Progenitor cell of endocrine pancreas (in vitro differentiated cells): ENCODE data around the gene TOP3B. TPM values are rescaled to one million over a fixed set of nuclear protein-coding genes. Genes with fewer than 3 reads are reported as not detected.

Experiments used
- DNase-seq: peaks from one replicate; pipeline ENCODE4 v3.0.0; 2021; ENCODE audit warnings: low spot score; ENCODE audit not compliant: unreplicated experiment
- H3K27ac Mint-ChIP-seq: 2 replicates; pipeline ENCODE4 v1.8.0; 2021; ENCODE audit warnings: mild to moderate bottlenecking, moderate library complexity, mixed read lengths
- H3K27me3 Mint-ChIP-seq: 2 replicates; pipeline ENCODE4 v1.8.0; 2021; ENCODE audit warnings: mixed read lengths
- H3K36me3 Mint-ChIP-seq: 2 replicates; pipeline ENCODE4 v1.8.0; 2022; ENCODE audit warnings: mixed read lengths; ENCODE audit not compliant: insufficient read depth
- H3K4me1 Mint-ChIP-seq: 2 replicates; pipeline ENCODE4 v1.8.0; 2021; ENCODE audit warnings: low read depth, mixed read lengths
- H3K4me3 Mint-ChIP-seq: 2 replicates; pipeline ENCODE4 v1.8.0; 2021; ENCODE audit warnings: low read depth, mild to moderate bottlenecking, moderate library complexity, mixed read lengths
- H3K9me3 Mint-ChIP-seq: 2 replicates; pipeline ENCODE4 v1.8.0; 2021; ENCODE audit warnings: low read depth, mixed read lengths
- total RNA-seq: library from RNA; stranded (reverse); gene quantifications from 2 replicates; pipeline ENCODE4 v1.2.1, GENCODE V29; 2021
- TF ChIP-seq, protein P1 (sequence below): fragments of 200-600 bp; sonication (generic); IDR thresholded peaks from one replicate; pipeline ENCODE4 v1.5.0; 2021; ENCODE audit warnings: antibody characterized with exemption, mild to moderate bottlenecking; ENCODE audit not compliant: unreplicated experiment

TOP3B gene
- total RNA-seq, 1 donor from 2014 or later = 83.3 TPM

GRCh38 chr22:22001664-22002525, 19.3 kb upstream of the TOP3B start:
- TF ChIP-seq, protein P1, sequence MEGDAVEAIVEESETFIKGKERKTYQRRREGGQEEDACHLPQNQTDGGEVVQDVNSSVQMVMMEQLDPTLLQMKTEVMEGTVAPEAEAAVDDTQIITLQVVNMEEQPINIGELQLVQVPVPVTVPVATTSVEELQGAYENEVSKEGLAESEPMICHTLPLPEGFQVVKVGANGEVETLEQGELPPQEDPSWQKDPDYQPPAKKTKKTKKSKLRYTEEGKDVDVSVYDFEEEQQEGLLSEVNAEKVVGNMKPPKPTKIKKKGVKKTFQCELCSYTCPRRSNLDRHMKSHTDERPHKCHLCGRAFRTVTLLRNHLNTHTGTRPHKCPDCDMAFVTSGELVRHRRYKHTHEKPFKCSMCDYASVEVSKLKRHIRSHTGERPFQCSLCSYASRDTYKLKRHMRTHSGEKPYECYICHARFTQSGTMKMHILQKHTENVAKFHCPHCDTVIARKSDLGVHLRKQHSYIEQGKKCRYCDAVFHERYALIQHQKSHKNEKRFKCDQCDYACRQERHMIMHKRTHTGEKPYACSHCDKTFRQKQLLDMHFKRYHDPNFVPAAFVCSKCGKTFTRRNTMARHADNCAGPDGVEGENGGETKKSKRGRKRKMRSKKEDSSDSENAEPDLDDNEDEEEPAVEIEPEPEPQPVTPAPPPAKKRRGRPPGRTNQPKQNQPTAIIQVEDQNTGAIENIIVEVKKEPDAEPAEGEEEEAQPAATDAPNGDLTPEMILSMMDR = no peak
- Mint-ChIP-seq H3K9me3 (no peaks in the 10 kb centered on the region), H3K4me1 (no peaks in the 10 kb centered on the region), H3K36me3 (no peaks in the 10 kb centered on the region), H3K4me3 (no peak overlapping the region), H3K27me3 (peaks cover 43% of the 10 kb centered on the region), H3K27ac (no peak overlapping the region)
- no peak for DNase-seq

DNA sequence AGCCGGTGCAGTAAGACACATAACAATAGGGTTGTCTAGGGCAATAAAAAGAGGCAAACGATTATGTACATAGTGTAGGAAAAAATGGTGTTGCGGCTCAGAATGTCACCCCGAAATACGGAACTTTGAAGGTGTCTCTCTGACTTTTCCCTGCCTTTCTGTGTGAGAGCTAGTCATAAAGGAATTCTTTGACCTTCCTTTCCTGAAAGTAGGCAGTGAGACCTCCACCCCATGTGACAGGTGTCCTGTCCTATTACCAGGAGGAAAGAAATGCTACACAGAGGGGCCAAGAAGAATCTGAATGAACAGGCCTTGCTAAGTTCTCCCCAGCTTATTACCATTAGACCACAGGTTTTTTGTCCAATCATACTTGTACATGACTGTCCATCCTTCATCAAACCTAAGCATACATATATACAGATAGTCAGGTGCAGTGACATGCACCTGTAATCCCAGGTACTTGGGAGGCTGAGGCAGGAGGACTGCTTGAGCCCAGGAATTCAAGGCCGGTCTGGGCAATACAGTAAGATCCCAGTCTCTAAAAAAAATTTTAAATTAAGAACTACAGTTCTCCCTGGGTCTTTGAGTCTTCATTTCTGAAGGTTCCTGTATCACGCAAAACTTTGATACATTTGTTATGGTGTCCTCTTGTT, 16.1 kb upstream of the TOP3B start:
- H3K4me1 Mint-ChIP-seq = no peaks in the 10 kb centered on the region
- no peak overlapping the region for H3K27ac Mint-ChIP-seq
- no peak for DNase-seq
- peaks cover 59% of the 10 kb centered on the region for H3K27me3 Mint-ChIP-seq
- TF ChIP-seq, protein P1 = no peak
- H3K36me3 Mint-ChIP-seq = no peaks in the 10 kb centered on the region
- H3K9me3 Mint-ChIP-seq = no peaks in the 10 kb centered on the region
- no peak overlapping the region for H3K4me3 Mint-ChIP-seq

DNA sequence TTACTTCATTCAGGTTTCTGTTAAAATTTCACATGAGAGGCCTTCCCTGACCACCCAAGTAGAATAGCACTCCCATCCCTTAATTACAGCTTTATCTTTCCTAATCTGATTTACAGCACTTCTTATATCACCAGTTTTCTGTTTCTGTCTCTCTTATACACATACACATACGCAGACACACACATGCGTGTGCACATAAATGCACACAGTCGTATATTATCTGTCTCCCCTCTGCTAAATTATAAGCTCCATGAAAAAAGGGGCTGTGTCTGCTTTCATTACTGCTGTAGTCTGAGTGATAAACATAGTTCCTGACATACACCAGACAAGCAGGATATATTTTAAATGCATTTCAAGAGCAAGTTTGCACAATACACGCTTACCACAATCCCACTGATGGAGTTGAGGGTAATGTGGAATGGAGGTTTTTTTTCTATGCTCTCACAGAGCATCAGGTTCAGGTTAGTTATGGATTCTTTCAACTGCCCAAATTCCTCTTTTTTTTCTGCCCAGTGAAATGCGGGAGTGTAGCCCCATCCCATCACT, 13.7 kb upstream of the TOP3B start:
- no peak overlapping the region for H3K4me3 Mint-ChIP-seq
- H3K4me1 Mint-ChIP-seq = no peaks in the 10 kb centered on the region
- no peak overlapping the region for H3K27ac Mint-ChIP-seq
- DNase-seq = no peak
- no peaks in the 10 kb centered on the region for H3K36me3 Mint-ChIP-seq
- TF ChIP-seq, protein P1 = no peak
- H3K27me3 Mint-ChIP-seq = peaks cover 54% of the 10 kb centered on the region
- H3K9me3 Mint-ChIP-seq = no peaks in the 10 kb centered on the region

GRCh38 chr22:21995660-21996059, 13.1 kb upstream of the TOP3B start:
- no peaks in the 10 kb centered on the region for H3K9me3 Mint-ChIP-seq
- TF ChIP-seq, protein P1 = no peak
- H3K4me3 Mint-ChIP-seq = no peak overlapping the region
- peaks cover 53% of the 10 kb centered on the region for H3K27me3 Mint-ChIP-seq
- H3K4me1 Mint-ChIP-seq = peaks cover 2% of the 10 kb centered on the region
- DNase-seq = no peak
- no peak overlapping the region for H3K27ac Mint-ChIP-seq
- H3K36me3 Mint-ChIP-seq = no peaks in the 10 kb centered on the region

GRCh38 chr22:21994881-21995444, 12.4 kb upstream of the TOP3B start:
- Mint-ChIP-seq H3K4me1 (peaks cover 3% of the 10 kb centered on the region), H3K27ac (no peak overlapping the region)

More at GRCh38 chr22:21994881-21995444, 12.4 kb upstream of the TOP3B start:
- H3K9me3 Mint-ChIP-seq = no peaks in the 10 kb centered on the region
- H3K27me3 Mint-ChIP-seq = peaks cover 52% of the 10 kb centered on the region
- TF ChIP-seq, protein P1 = no peak
- H3K4me3 Mint-ChIP-seq = no peak overlapping the region
- H3K36me3 Mint-ChIP-seq = no peaks in the 10 kb centered on the region
- no peak for DNase-seq
